Activated CD4-positive, alpha-beta T cell treated with anti-CD3 and anti-CD28 coated beads for 36 hours (primary cell): ENCODE results near the gene GRHPR. TPM values are rescaled to one million over a fixed set of nuclear protein-coding genes. Genes with fewer than 3 reads are reported as not detected.

ENCODE experiments used
- ATAC-seq: fragments of 200-7000 bp; cut with Tn5 transposase; one replicate; pipeline ENCODE4 v1.10.0; 2021; ENCODE audit warnings: mild to moderate bottlenecking, moderate library complexity
- CTCF ChIA-PET: fragments of 350-600 bp; sonication (Branson Sonifier 250); formaldehyde crosslinking; loops from one replicate; lab custom pipeline; 2021; ENCODE audit warnings: antibody characterized with exemption; lab: Charles Lee
- POLR2A ChIA-PET: fragments of 350-600 bp; sonication (Branson Sonifier 250); formaldehyde crosslinking; loops from one replicate; lab custom pipeline; 2021; ENCODE audit warnings: antibody characterized with exemption, inconsistent platforms; lab: Charles Lee
- DNase-seq: peaks from one replicate; pipeline ENCODE4 v3.0.0-alpha.2; 2020
- H3K27ac Mint-ChIP-seq: one replicate; pipeline ENCODE4 v1.8.0; 2021; ENCODE audit warnings: mixed read lengths
- H3K27me3 Mint-ChIP-seq: one replicate; pipeline ENCODE4 v1.8.0; 2021; ENCODE audit warnings: mixed read lengths
- H3K36me3 Mint-ChIP-seq: one replicate; pipeline ENCODE4 v1.8.0; 2021; ENCODE audit warnings: low read depth, mixed read lengths
- H3K4me1 Mint-ChIP-seq: one replicate; pipeline ENCODE4 v1.8.0; 2021; ENCODE audit warnings: mixed read lengths
- H3K4me3 Mint-ChIP-seq: one replicate; pipeline ENCODE4 v1.8.0; 2021; ENCODE audit warnings: mild to moderate bottlenecking, moderate library complexity, mixed read lengths
- H3K9me3 Mint-ChIP-seq: one replicate; pipeline ENCODE4 v1.8.0; 2021; ENCODE audit warnings: low read depth, mixed read lengths
- intact Hi-C, 2 experiments: fragments of 100-400 bp; cut with DNase I in 1 of 2; cut with micrococcal nuclease in 1 of 2; formaldehyde crosslinking; loops; one replicate each; pipeline versions ENCODE4 v1.14.2 to v1.15.1; 2022 to 2024; cut with DNase I, micrococcal nuclease
- total RNA-seq, 2 experiments: library from RNA; stranded (reverse); gene quantifications; one replicate each; pipeline ENCODE4 v1.2.3, GENCODE V29; 2021

GRHPR gene
- total RNA-seq, 2 experiments from 2014 or later = 69.1 to 74.4 TPM

- Mint-ChIP-seq H3K27ac (no peak overlapping the region), H3K36me3 (peaks cover 25% of the 10 kb centered on the region), H3K9me3 (no peaks in the 10 kb centered on the region), H3K4me3 (no peak overlapping the region), H3K27me3 (no peaks in the 10 kb centered on the region), H3K4me1 (no peaks in the 10 kb centered on the region)
- intact Hi-C loops = no loop called here
- ChIA-PET CTCF (no interaction called here), POLR2A (no interaction called here)
- no peak for ATAC-seq
- no peak for DNase-seq
These were observed 11.4 kb downstream of the GRHPR start for GRCh38 chr9:37433867-37434371.

- intact Hi-C loops = no loop called here
- no peaks in the 10 kb centered on the region for H3K27me3 Mint-ChIP-seq
- peaks cover 42% of the 10 kb centered on the region for H3K36me3 Mint-ChIP-seq
- ChIA-PET POLR2A (no interaction called here), CTCF (interaction anchor here (0.9 kb wide), 1 partner anchor 26 kb away, joined by 5 read pairs; no protein-coding TSS in a partner anchor)
- ATAC-seq = no peak
- H3K4me1 Mint-ChIP-seq = no peaks in the 10 kb centered on the region
- H3K9me3 Mint-ChIP-seq = no peaks in the 10 kb centered on the region
- no peak overlapping the region for H3K4me3 Mint-ChIP-seq
- no peak overlapping the region for H3K27ac Mint-ChIP-seq
- no peak for DNase-seq
These were observed 14.0 kb downstream of the GRHPR start for GRCh38 chr9:37436540-37436939.

- intact Hi-C loops = no loop called here
- Mint-ChIP-seq H3K27me3 (no peaks in the 10 kb centered on the region), H3K36me3 (peaks cover 44% of the 10 kb centered on the region), H3K4me3 (no peak overlapping the region), H3K27ac (no peak overlapping the region), H3K4me1 (no peaks in the 10 kb centered on the region), H3K9me3 (no peaks in the 10 kb centered on the region)
- DNase-seq (no peak), ATAC-seq (no peak)
- CTCF ChIA-PET = no interaction called here
- POLR2A ChIA-PET = no interaction called here
These were observed 14.5 kb downstream of the GRHPR start for GRCh38 chr9:37437010-37437409.

GRCh38 chr9:37437621-37438020, 15.1 kb downstream of the GRHPR start:
- Mint-ChIP-seq H3K27me3 (no peaks in the 10 kb centered on the region), H3K4me1 (no peaks in the 10 kb centered on the region), H3K4me3 (no peak overlapping the region), H3K9me3 (no peaks in the 10 kb centered on the region), H3K27ac (no peak overlapping the region), H3K36me3 (peaks cover 47% of the 10 kb centered on the region)
- CTCF ChIA-PET = no interaction called here
- no peak for ATAC-seq
- DNase-seq = no peak
- intact Hi-C loops = no loop called here
- POLR2A ChIA-PET = no interaction called here

GRCh38 chr9:37438359-37438758, 15.9 kb downstream of the GRHPR start:
- ATAC-seq (no peak), DNase-seq (no peak)
- ChIA-PET POLR2A (no interaction called here), CTCF (no interaction called here)
- peaks cover 45% of the 10 kb centered on the region for H3K36me3 Mint-ChIP-seq
- no peaks in the 10 kb centered on the region for H3K4me1 Mint-ChIP-seq
- H3K4me3 Mint-ChIP-seq = no peak overlapping the region
- H3K27me3 Mint-ChIP-seq = no peaks in the 10 kb centered on the region
- intact Hi-C loops = no loop called here
- no peak overlapping the region for H3K27ac Mint-ChIP-seq
- H3K9me3 Mint-ChIP-seq = no peaks in the 10 kb centered on the region

GRCh38 chr9:37441776-37442370, 19.4 kb downstream of the GRHPR start:
- DNase-seq (no peak), ATAC-seq (no peak)
- peaks cover 37% of the 10 kb centered on the region for H3K36me3 Mint-ChIP-seq
- H3K27ac Mint-ChIP-seq = no peak overlapping the region
- intact Hi-C loops = no loop called here
- POLR2A ChIA-PET = no interaction called here
- CTCF ChIA-PET = no interaction called here
- H3K4me1 Mint-ChIP-seq = peaks cover 7% of the 10 kb centered on the region
- no peak overlapping the region for H3K4me3 Mint-ChIP-seq
- no peaks in the 10 kb centered on the region for H3K27me3 Mint-ChIP-seq
- no peaks in the 10 kb centered on the region for H3K9me3 Mint-ChIP-seq

GRCh38 chr9:37442556-37442955, 20.1 kb downstream of the GRHPR start:
- DNase-seq (no peak), ATAC-seq (no peak)
- H3K27me3 Mint-ChIP-seq = no peaks in the 10 kb centered on the region
- H3K27ac Mint-ChIP-seq = no peak overlapping the region
- H3K9me3 Mint-ChIP-seq = no peaks in the 10 kb centered on the region
- no peak overlapping the region for H3K4me3 Mint-ChIP-seq
- H3K36me3 Mint-ChIP-seq = peaks cover 35% of the 10 kb centered on the region
- peaks cover 10% of the 10 kb centered on the region for H3K4me1 Mint-ChIP-seq
- intact Hi-C loops = no loop called here
- ChIA-PET CTCF (interaction anchor here (0.6 kb wide), 1 partner anchor 11 kb away, joined by 3 read pairs; no protein-coding TSS in a partner anchor), POLR2A (no interaction called here)

- H3K36me3 Mint-ChIP-seq = peaks cover 32% of the 10 kb centered on the region
- H3K4me3 Mint-ChIP-seq = no peak overlapping the region
- H3K4me1 Mint-ChIP-seq = peaks cover 10% of the 10 kb centered on the region
- no peaks in the 10 kb centered on the region for H3K9me3 Mint-ChIP-seq
- ATAC-seq (no peak), DNase-seq (no peak)
- no peaks in the 10 kb centered on the region for H3K27me3 Mint-ChIP-seq
- CTCF ChIA-PET = no interaction called here
- H3K27ac Mint-ChIP-seq = no peak overlapping the region
- POLR2A ChIA-PET = interaction anchor here (0.7 kb wide), 1 partner anchor 14 kb away, joined by 5 read pairs; no protein-coding TSS in a partner anchor
- intact Hi-C loops = no loop called here
These were observed 21.1 kb downstream of the GRHPR start for GRCh38 chr9:37443566-37443965.

GRCh38 chr9:37444890-37445289, 22.4 kb downstream of the GRHPR start:
- H3K9me3 Mint-ChIP-seq = no peaks in the 10 kb centered on the region
- no peak overlapping the region for H3K4me3 Mint-ChIP-seq
- intact Hi-C loops = no loop called here
- CTCF ChIA-PET = no interaction called here
- H3K36me3 Mint-ChIP-seq = peaks cover 28% of the 10 kb centered on the region
- H3K4me1 Mint-ChIP-seq = peaks cover 10% of the 10 kb centered on the region
- POLR2A ChIA-PET = no interaction called here
- DNase-seq (no peak), ATAC-seq (no peak)
- H3K27ac Mint-ChIP-seq = no peak overlapping the region
- H3K27me3 Mint-ChIP-seq = no peaks in the 10 kb centered on the region

- no peak overlapping the region for H3K27ac Mint-ChIP-seq
- DNase-seq = no peak
- H3K9me3 Mint-ChIP-seq = no peaks in the 10 kb centered on the region
- H3K36me3 Mint-ChIP-seq = peaks cover 27% of the 10 kb centered on the region
- ChIA-PET POLR2A (no interaction called here), CTCF (interaction anchor here (0.6 to 0.8 kb wide), 3 partner anchors 143 to 386 kb away, joined by 3 to 4 read pairs (median 3); no protein-coding TSS in a partner anchor)
- no peak overlapping the region for H3K4me3 Mint-ChIP-seq
- intact Hi-C loops = no loop called here
- no peaks in the 10 kb centered on the region for H3K27me3 Mint-ChIP-seq
- no peak for ATAC-seq
- peaks cover 10% of the 10 kb centered on the region for H3K4me1 Mint-ChIP-seq
These were observed 23.3 kb downstream of the GRHPR start for GRCh38 chr9:37445832-37446231.

- ChIA-PET CTCF (interaction anchor here (0.6 kb wide), 1 partner anchor 304 kb away, joined by 3 read pairs; no protein-coding TSS in a partner anchor), POLR2A (no interaction called here)
- H3K27ac Mint-ChIP-seq = no peak overlapping the region
- no peak for DNase-seq
- no peaks in the 10 kb centered on the region for H3K27me3 Mint-ChIP-seq
- no peaks in the 10 kb centered on the region for H3K9me3 Mint-ChIP-seq
- H3K4me1 Mint-ChIP-seq = peaks cover 10% of the 10 kb centered on the region
- H3K36me3 Mint-ChIP-seq = peaks cover 27% of the 10 kb centered on the region
- ATAC-seq = no peak
- H3K4me3 Mint-ChIP-seq = no peak overlapping the region
- intact Hi-C loops = no loop called here
These were observed 23.9 kb downstream of the GRHPR start for GRCh38 chr9:37446401-37446800.

GRCh38 chr9:37447111-37447510, 24.6 kb downstream of the GRHPR start:
- ChIA-PET CTCF (interaction anchor here (0.6 kb wide), 1 partner anchor 303 kb away, joined by 3 read pairs; no protein-coding TSS in a partner anchor), POLR2A (no interaction called here)
- Mint-ChIP-seq H3K4me3 (no peak overlapping the region), H3K9me3 (no peaks in the 10 kb centered on the region), H3K4me1 (peaks cover 14% of the 10 kb centered on the region), H3K36me3 (peaks cover 22% of the 10 kb centered on the region), H3K27me3 (no peaks in the 10 kb centered on the region), H3K27ac (no peak overlapping the region)
- DNase-seq (no peak), ATAC-seq (no peak)
- intact Hi-C loops = no loop called here
